ENCODE measurements around the gene ATOH8.
A peak's percentile ranks its signal among the peaks of the same experiment; 100 is the strongest.

Gene ATOH8

GRCh38 chr2:85750587-85751575 is 2.9 kb upstream of the ATOH8 start:
- TF ChIP-seq CREB1 (IDR thresholded peaks at IDR 0.05; ENCODE audit: low read depth) (no peak), RAD21 (IDR thresholded peaks at IDR 0.05; ENCODE audit: low read depth) (peak; percentile 88)

- TF ChIP-seq TCF12 (IDR thresholded peaks at IDR 0.05; ENCODE audit: low read depth) (no peak), CEBPB (IDR thresholded peaks at IDR 0.05) (no peak), USF1 (IDR thresholded peaks at IDR 0.05) (no peak), NFIC (IDR thresholded peaks at IDR 0.05) (no peak), YY1 (IDR thresholded peaks at IDR 0.05; ENCODE audit: low read depth) (no peak), EP300 (IDR thresholded peaks at IDR 0.05; ENCODE audit: borderline replicate concordance) (no peak), MAX (IDR thresholded peaks at IDR 0.05) (no peak), REST (IDR thresholded peaks at IDR 0.05; ENCODE audit: low read depth) (no peak), EGR1 (IDR thresholded peaks at IDR 0.05) (no peak), CREB1 (IDR thresholded peaks at IDR 0.05; ENCODE audit: low read depth) (no peak), TEAD4 (IDR thresholded peaks at IDR 0.05) (no peak), ZBTB7A (IDR thresholded peaks at IDR 0.05; ENCODE audit: low read depth) (no peak), FOXM1 (IDR thresholded peaks at IDR 0.05; ENCODE audit: borderline replicate concordance, low read depth) (no peak), TAF1 (IDR thresholded peaks at IDR 0.05; ENCODE audit: low read depth) (no peak), RAD21 (IDR thresholded peaks at IDR 0.05; ENCODE audit: low read depth) (no peak)
Observed at GRCh38 chr2:85751627-85752026, 2.2 kb upstream of the ATOH8 start.

- TF ChIP-seq RAD21 (IDR thresholded peaks at IDR 0.05; ENCODE audit: low read depth) (no peak), EGR1 (IDR thresholded peaks at IDR 0.05) (no peak), TCF12 (IDR thresholded peaks at IDR 0.05; ENCODE audit: low read depth) (no peak), CREB1 (IDR thresholded peaks at IDR 0.05; ENCODE audit: low read depth) (no peak), MAX (IDR thresholded peaks at IDR 0.05) (no peak), FOXM1 (IDR thresholded peaks at IDR 0.05; ENCODE audit: borderline replicate concordance, low read depth) (no peak), USF1 (IDR thresholded peaks at IDR 0.05) (no peak), EP300 (IDR thresholded peaks at IDR 0.05; ENCODE audit: borderline replicate concordance) (no peak), ZBTB7A (IDR thresholded peaks at IDR 0.05; ENCODE audit: low read depth) (no peak), YY1 (IDR thresholded peaks at IDR 0.05; ENCODE audit: low read depth) (no peak), CEBPB (IDR thresholded peaks at IDR 0.05) (no peak), TAF1 (IDR thresholded peaks at IDR 0.05; ENCODE audit: low read depth) (no peak)
Observed at GRCh38 chr2:85753035-85753524, 711 bp upstream of the ATOH8 start.

GRCh38 chr2:85754313-85755095 is 713 bp downstream of the ATOH8 start:
- no peak for TF ChIP-seq FOXM1 (IDR thresholded peaks at IDR 0.05; ENCODE audit: borderline replicate concordance, low read depth)
- TF ChIP-seq YY1 (IDR thresholded peaks at IDR 0.05; ENCODE audit: low read depth) = no peak
- no peak for TF ChIP-seq EP300 (IDR thresholded peaks at IDR 0.05; ENCODE audit: borderline replicate concordance)
- TF ChIP-seq CEBPB (IDR thresholded peaks at IDR 0.05) = no peak
- peak; percentile 43; the same call in 1 of the 2 replicates for TF ChIP-seq MAX (IDR thresholded peaks at IDR 0.05)

- TF ChIP-seq EP300 (IDR thresholded peaks at IDR 0.05; ENCODE audit: borderline replicate concordance) (no peak), USF1 (IDR thresholded peaks at IDR 0.05) (no peak), CREB1 (IDR thresholded peaks at IDR 0.05; ENCODE audit: low read depth) (no peak), TCF12 (IDR thresholded peaks at IDR 0.05; ENCODE audit: low read depth) (no peak), MAX (IDR thresholded peaks at IDR 0.05) (no peak), FOXM1 (IDR thresholded peaks at IDR 0.05; ENCODE audit: borderline replicate concordance, low read depth) (no peak), EGR1 (IDR thresholded peaks at IDR 0.05) (no peak), REST (IDR thresholded peaks at IDR 0.05; ENCODE audit: low read depth) (no peak), RAD21 (IDR thresholded peaks at IDR 0.05; ENCODE audit: low read depth) (no peak), CEBPB (IDR thresholded peaks at IDR 0.05) (no peak), TEAD4 (IDR thresholded peaks at IDR 0.05) (no peak), ZBTB7A (IDR thresholded peaks at IDR 0.05; ENCODE audit: low read depth) (no peak), NFIC (IDR thresholded peaks at IDR 0.05) (no peak), TAF1 (IDR thresholded peaks at IDR 0.05; ENCODE audit: low read depth) (no peak), YY1 (IDR thresholded peaks at IDR 0.05; ENCODE audit: low read depth) (no peak)
Observed at GRCh38 chr2:85755122-85756027, 1.6 kb downstream of the ATOH8 start.

Measured in Ishikawa (cell line).